NCI-H345 treated with DMSO at 0.1 percent for 48 hours (cell line): ENCODE measurements around the gene TJAP1.
"Not testable (repeated sequence)": the region's sequence is repeated elsewhere in the genome, so short reads cannot be mapped to it uniquely, and the experiment has no call there.

Experiments
- DNase-seq: peaks from one replicate; lab custom pipeline; 2025; ENCODE audit not compliant: unreplicated experiment; lab: John Stamatoyannopoulos, UW

TJAP1 gene

GRCh38 chr6:43523284-43523683 lies 45.9 kb downstream of the TJAP1 start:
- no peak for DNase-seq

GRCh38 chr6:43524483-43524961 lies 47.2 kb downstream of the TJAP1 start:
- DNase-seq: no peak

- no peak for DNase-seq
These were observed 54.8 kb downstream of the TJAP1 start for GRCh38 chr6:43532201-43532600.

- DNase-seq: not testable (repeated sequence)
These were observed 61.6 kb downstream of the TJAP1 start for GRCh38 chr6:43538986-43539385.

- DNase-seq: not testable (repeated sequence)
These were observed 62.0 kb downstream of the TJAP1 start for GRCh38 chr6:43539409-43539808.

- DNase-seq: no peak
These were observed 63.1 kb downstream of the TJAP1 start for GRCh38 chr6:43540507-43540906.

- DNase-seq: no peak
These were observed 64.6 kb downstream of the TJAP1 start for GRCh38 chr6:43541774-43542471.

- no peak for DNase-seq
These were observed 67.1 kb downstream of the TJAP1 start for GRCh38 chr6:43544461-43544860.

- no peak for DNase-seq
These were observed 69.9 kb downstream of the TJAP1 start for GRCh38 chr6:43547222-43547621.
